NCI-H1694 treated with DMSO at 0.1 percent for 48 hours (cell line): ENCODE results near the gene RPS19.
A peak's percentile ranks its signal among the peaks of the same experiment; 100 is the strongest.

ENCODE experiments used
- DNase-seq: peaks from one replicate; lab custom pipeline; 2025; lab: John Stamatoyannopoulos, UW

RPS19 gene

DNA sequence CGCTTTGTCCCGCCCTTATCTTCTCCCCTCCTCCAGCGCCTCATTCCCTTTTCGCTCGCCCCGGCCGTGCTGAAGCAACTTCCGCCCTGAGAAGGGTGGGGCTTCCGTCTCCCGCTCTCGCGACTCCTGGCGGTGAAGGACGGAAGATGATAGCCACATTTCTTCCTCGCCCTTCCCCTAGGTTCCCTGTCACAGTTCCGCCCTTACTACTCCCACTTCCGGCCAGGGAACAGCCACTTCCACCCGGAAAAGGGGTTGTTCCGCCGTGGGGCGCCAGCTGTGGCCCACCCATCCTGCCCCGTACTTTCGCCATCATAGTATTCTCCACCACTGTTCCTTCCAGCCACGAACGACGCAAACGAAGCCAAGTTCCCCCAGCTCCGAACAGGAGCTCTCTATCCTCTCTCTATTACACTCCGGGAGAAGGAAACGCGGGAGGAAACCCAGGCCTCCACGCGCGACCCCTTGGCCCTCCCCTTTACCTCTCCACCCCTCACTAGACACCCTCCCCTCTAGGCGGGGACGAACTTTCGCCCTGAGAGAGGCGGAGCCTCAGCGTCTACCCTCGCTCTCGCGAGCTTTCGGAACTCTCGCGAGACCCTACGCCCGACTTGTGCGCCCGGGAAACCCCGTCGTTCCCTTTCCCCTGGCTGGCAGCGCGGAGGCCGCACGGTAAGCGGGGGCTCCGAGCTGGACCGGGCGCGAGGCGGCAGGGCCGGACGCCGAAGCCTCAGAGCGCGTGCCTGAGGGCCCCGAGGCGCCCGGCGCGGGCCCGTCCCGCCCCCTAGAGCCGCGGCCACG is at the start of gene RPS19:
TSS of gene RPS19 (plus strand) at position 638 of the 801 bp plus-strand sequence. CDS start 520 bp downstream, outside the sequence.
- DNase-seq = peak; percentile 98

DNA sequence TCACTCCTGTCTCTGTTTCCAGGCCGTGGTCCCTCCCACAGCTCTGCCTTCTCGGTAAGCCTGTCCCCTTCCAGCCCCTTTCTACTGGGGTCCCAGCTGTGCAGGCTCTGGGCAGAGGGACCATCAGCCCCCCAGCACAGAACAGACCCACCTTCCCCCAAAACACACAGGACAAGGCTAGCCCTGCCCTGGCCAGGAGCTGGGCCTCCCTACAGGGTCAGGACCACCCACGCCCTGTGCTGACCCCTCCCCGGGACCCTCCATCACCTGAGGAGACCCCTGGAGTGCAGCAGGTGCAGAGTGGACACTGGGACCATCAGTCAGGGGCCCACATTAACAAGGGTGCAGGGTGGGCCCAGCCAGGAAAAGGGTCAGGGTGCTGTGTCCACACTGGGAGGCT is 49.8 kb upstream of the RPS19 start:
- DNase-seq = no peak

DNA sequence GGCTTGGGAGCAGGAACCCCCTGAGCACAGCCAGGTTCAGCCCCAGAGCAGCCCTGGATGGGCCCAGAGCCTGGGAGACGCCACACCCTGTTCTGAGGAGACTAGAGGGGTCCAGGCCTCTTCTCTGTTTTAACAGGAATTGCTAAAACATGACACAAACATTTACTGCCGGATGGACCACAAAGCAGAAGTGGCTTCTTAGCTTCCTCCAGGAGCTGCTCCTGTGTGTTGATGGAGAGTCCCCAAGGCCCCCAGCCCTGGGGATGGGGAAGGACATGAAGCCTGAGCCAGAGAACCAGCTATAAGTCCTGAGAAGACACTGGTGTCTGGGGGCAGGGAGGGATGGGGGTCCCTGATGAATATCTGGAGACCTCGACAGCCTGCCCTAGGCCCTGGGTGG is 49.0 kb upstream of the RPS19 start:
- DNase-seq = no peak

DNA sequence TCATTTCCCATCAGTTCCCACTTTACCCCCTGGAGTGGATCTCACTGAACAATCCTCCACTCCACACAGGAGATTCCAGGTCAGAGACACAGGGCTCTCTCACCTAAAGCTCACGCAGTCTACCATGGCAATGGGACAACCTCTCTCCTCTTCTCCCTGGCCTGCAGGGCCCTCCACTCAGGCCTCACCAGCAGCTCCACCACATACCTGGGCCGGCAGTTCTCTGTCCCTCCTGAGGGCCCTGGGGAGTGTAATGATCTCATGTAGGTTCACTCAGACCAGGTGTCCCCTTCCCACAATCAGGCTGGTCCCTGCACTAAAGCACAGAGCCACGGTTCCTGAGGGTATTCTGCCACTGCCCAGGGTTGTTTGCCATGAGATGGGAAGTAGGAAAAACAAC is 48.1 kb upstream of the RPS19 start:
- DNase-seq = no peak

DNA sequence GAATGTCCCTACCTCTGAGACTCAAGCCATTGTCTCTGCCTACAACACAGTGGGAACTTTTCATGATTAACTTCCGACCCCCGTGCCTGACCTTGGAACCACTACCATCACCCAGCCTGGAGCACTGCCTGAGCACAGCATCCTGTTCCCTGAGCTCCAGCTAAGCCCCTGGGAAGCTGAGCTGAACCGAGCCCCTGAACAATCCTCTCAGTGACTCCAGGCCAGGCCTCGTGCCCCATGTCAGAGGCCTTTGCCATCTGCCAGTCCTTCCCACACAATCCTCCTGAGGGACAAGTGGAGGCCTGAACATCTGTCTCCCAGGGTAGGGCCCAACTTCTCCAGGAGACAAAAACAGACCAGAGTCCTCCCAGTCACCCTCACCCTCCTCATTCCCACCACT is 46.1 kb upstream of the RPS19 start:
- DNase-seq = no peak

DNA sequence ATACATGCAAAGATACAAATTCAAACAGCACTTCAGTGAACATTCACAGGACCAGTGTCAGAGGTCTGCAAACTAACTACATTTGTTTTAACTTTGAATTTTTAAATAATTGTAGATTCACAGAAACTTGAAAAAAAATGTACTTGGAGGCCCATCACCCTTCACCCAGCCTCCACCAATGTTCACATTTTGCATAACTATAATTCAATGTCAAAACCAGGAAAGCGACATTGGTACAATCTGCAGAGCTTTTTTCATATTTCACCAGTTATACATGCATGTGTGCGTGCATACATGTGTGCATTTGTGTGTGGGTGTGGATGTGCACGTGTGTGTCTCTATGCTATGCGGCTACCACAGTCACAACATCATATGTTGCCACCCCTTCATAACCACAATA is 44.8 kb upstream of the RPS19 start:
- no peak for DNase-seq

DNA sequence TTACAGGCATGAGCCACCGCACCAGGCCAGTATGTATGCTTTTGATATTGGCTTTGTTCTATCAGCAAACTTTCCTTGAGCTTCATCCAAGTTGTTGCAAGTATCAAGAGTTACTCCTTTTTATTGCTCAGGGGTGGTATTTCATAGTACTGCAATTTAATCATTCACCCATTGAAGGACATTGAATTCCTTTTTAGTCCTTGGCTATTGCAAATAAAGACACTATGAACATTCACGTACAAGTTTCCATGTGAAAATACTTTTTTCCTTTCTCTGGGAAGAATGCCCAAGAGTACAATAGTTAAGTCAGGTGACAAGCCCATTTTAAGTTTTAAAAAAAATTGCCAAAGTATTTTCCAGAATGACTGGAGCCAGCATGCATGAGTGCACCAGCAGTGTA is 43.3 kb upstream of the RPS19 start:
- no peak for DNase-seq

DNA sequence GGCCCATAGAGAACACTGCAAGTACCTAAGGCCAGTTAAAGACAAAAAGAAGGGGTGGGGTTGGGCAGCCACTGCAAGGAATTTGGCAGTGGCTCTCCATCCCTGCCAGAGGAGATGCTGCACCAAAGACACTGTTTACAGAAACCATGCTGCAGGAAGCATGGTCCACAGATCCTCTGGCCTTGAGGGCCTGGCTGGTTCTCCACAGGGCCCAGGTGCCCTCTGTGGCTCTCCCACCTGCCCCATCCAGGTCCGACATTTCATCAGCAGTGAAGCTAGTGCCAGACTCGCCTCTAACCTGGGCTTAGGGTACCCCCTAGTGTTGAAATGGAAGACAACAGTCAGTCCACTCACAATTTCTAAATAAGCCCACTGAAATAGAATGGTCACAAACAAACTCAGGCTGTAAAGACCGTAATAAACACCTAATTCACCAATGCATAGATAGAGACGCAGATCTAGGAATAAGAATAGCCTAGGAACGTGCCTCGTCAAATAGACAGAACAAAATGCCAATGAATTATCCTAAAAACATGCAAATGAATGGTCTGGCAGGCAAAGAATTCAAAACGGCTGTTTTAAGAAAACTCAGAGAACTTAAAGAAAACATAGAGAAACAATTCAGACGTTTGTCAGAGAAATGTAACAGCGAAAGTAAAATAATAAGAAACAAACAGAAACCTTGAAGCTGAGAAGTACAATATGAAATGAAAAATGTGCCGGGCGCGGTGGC is 38.9 kb upstream of the RPS19 start:
- peak; percentile 41 for DNase-seq

DNA sequence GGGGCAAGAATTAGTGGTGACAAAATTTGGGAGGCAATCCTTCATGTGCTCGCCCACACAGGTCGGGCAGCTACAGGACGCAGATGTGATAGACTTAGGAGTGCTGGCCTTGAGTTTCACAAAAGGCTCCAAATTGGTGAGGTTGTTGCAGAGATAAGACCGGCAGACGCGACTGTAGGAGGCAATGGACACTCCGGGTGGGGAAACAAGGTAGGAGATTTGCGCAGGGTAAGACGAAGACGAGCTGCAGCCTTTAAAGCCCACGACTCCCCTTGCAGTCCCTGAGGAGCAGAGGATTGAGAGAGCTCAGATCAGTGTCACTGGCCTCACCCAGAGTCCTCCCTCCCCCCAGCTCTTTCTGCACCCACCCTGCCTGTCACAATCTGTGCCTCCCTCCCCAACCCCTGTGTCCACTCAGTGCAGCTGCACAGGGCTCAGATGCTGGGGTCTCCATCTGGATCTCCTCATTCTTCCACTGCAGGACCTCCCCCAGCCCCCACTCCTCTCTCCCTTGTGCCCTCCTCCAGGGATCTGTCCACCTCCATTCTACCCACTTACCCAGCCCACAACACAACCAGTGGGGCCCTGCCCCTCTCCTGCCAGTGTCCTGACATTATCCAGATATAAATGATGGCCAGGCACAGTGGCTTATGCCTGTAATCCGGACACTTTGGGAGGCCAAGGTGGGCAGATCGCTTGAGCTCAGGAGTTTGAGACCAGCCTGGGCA is 21.9 kb upstream of the RPS19 start:
- DNase-seq = no peak

DNA sequence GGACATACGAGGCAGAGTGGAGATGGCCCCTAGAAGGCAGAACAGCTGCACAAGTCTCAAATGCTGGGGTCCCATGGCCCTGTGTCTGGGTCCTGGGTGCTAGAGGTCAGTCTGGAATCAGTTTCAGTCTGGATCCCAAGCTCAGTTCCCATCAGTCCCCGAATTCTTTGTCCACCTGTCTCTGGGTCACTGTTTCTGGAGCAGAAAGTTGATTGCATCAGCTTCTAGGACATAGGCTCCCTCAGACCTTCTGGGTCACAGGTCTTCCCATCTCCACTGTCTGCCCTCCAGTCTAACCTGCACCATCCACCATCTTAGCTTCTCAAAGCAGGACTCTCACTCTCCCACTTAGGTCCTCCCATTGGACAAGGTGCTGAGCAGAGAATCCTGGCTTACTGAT is 20.8 kb upstream of the RPS19 start:
- no peak for DNase-seq

DNA sequence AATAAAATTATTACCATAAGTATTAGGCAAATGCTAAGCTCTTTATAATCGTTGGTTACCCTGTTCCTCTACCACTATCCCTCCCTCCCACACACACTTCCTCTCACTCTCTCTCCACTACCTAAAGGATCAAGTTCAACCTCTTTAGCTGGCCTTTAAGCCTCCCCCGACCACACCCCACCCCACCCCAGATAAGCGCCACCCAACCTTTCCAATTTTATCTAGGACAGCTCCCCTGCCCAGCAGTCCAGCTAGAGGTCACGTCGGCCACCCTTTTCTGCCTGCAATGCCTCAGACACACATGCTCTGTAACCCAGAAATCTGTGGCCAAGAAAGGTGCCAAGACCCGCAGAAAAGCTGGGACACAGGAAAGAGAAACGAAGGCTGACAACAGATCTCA is 16.7 kb upstream of the RPS19 start:
- no peak for DNase-seq

DNA sequence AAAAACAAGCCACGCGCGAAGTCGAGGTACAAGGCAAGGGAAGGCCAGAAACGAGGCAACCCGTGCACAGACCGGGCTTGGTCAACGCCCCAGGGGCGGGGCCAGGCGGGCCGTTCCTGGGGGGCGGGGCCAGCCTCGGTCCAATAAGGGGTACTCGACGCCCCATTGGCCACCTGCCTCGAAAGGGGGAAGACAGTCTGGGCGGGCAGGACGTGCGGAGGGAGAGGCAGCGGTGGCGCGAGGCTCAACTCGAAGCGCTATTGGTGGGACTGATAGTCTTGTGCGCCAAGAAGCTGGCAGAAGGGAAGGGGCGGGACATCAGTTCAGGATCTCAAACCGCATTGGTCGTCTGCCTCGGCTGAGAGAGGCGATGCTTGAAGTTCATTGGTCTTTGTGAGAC is 15.5 kb upstream of the RPS19 start, which contains the start of gene LYPD4:
TSS of gene LYPD4 (minus strand) at position 83 of the 400 bp plus-strand sequence. CDS start 5,398 bp downstream, outside the sequence.
- no peak for DNase-seq

DNA sequence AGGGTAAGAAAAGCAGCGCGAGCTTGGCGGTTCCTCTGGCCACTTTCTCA is 15.2 kb upstream of the RPS19 start, which contains the start of gene DMRTC2:
TSS of gene DMRTC2 (plus strand) at position 42 of the 50 bp plus-strand sequence. CDS start 2,387 bp downstream, outside the sequence.
- no peak for DNase-seq

DNA sequence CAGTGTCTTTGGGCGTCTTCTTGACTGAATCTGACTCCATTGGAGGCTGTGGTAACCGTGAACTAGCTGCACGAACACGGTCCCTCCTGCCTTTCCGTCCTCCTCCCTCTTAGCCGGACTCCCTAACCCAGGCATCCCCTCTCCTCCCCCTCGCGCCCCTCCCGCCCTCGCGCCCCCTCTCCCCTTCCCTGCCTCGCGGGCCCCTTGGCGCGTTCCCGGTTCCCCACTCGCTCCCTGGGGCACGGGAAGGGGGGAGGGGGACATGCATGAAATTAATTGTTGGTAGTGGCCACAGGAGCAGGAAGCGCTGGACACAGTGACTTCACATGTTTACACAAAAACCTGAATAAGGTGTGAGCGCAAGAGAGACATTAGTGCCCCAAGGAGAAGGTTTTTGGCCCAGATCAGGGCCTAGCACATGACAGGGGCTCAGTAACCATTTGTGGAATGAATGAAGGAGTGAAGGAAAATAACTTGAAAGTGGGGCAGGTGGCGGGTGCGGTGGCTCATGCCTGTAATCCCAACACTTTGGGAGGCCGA is 14.9 kb upstream of the RPS19 start:
- no peak for DNase-seq

DNA sequence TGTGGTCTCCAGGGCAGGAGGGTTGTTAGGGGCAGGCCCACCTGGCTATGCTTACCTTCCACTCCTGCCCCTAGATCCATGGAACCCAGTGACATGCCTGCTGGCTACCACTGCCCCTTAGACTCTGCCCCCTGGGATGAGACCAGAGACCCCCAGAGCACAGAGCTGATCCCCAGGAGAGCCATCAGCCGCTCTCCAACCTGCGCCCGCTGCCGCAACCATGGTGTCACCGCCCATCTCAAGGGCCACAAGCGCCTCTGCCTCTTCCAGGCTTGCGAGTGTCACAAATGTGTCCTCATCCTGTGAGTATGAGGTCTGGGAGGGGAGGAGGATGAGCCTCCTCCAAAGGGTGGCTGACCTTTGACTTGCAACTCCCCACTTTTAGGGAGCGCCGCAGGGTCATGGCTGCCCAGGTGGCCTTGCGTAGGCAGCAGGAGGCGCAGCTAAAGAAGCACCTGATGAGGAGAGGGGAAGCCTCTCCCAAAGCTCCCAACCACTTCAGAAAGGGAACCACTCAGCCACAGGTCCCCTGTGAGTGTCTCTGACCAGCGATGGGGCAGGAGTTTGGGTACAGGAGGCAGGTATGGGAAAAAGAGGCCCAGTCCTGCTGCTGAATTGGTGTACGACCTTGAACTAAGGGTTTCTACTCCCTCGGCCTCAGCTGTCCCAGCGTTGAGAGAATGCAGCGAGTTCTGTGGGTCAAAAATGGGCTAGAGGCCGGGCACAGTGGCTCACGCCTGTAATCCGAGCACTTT is 12.5 kb upstream of the RPS19 start:
- no peak for DNase-seq

DNA sequence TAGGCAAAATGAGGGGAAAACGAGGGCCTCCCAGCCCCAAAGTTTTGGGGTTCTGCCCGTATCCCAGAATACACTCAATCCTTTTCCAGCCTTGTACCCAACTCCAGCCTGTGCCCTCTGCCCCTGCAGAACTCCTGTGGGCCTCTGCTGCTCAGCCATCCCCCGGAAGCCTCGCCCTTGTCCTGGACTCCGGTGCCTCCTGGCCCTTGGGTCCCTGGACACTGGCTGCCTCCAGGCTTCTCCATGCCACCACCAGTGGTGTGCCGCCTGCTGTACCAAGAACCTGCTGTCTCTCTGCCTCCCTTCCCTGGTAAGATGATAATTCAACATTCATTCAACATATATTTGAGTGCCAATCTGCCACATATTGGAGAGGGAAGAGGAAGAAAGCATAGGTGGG is 11.4 kb upstream of the RPS19 start:
- DNase-seq = no peak

DNA sequence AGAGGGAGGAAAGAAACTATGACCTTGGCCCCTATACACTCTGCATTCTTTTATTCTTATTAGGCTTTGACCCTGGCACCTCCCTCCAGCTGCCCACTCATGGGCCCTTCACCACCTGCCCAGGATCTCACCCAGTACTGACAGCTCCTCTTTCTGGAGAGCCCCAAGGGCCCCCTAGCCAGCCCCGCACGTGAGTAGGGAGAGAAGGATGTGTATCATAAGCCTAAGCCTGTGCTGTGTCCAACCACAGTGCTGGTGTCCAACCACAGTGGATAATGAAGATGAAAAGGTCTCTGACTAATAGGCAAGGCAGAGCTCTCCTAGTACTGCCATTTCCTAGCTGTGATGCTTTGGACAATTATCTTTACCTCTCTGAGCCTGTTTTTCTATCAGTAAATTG is 11.0 kb upstream of the RPS19 start:
- no peak for DNase-seq

DNA sequence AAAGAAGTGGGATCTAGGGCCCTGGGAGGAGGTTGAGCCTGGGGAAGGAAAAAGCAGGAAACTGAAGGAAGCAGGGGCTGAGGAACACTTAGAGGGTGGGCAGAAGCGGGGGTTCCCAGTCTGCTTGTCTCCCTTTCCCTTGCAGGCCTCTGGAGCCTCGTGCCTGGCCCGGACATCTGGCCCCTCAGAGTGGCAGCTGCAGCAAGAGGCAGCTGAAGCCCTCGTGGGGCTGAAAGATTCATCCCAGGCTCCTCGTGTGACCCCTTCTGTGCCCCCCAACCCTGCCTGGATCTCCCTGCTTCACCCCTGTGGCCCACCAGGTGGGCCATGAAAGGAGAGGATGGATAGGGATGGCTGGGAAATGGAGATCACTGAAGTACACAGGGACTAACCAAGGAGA is 9.7 kb upstream of the RPS19 start:
- no peak for DNase-seq

DNA sequence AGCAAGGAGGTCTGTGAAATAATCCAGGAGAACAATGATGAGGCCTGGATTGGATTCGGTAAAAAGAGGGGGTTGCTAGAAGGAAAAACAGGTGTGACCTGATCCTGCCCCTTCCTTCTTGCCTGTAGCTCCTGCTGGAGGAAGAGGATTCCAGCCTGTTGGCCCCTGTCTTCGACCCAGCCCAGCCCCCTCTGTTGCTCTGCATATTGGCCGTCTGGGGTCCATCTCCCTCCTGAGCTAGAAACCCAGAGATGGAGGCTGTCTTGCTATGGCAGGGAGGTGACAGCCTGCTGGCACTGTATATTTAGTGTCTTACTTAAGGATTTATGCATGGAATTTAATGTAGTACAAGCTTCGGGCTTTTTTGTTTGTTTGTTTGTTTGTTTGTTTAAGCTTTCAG is 8.6 kb upstream of the RPS19 start:
- no peak for DNase-seq

DNA sequence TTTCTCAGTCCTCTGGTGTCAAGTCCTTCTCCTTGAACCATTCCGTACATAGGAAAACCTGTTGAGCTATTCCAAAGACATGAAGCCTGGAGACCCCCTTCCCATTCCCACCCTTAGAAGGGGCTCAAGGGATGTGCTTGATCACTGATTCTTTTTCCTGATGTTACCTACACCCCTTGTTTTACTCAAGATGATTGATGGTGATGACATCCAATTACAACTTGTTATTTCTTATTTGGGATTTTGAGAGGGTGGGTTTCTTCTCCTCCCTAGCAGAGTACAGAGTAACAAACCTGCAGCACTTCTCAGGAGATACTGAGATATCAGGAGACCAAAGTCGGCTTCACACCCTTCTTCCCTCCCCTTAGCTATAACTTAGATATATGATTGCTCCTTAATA is 6.7 kb upstream of the RPS19 start:
- DNase-seq = no peak

DNA sequence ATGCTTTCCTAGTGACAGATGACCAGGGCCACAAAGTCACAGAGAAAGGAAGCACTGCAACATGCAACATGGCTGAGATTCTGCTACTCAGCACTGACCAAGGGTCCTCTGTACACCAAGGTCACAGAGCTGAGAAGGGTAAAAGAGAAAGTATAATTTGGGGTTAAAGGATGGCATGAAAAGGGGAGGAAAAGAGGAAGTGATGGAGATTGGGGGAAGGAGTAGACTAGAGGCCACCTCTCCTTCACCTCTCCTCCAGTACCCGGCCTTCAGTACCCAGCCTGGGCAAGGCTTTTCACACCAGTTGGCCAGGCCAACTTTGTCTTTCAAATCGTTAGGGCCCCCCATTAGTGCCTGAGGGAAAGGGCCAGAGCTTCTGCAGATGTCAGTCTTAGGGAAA is 6.3 kb upstream of the RPS19 start:
- DNase-seq = no peak

DNA sequence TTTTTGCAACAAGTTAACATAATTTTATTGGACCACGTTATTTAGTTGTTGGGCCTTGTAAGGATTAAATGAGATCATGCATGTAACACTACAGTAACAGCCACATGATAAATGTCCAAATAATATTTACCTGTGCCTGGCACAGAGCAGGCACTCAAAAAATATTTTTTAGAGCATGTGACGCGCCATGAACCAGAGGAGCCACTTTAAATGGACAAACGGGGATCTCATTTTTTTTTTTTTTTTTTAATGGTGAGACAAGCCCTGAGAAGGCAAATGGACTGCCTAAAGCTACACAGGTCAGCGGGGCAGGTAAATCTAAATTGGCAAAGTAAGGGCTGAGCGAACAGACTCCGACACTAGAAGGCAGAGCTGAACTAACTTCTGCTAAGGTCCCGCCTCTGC is 840 bp upstream of the RPS19 start:
- no peak for DNase-seq
